GM04503 (cell line): Measurements from ENCODE around the gene PNPLA6.
"Not testable (repeated sequence)": the region's sequence is repeated elsewhere in the genome, so short reads cannot be mapped to it uniquely, and the experiment has no call there.

Experiments used
- DNase-seq: peaks from one replicate; pipeline ENCODE4 v3.0.0-alpha.2; 2012; ENCODE audit warnings: low read depth

PNPLA6 gene

DNA sequence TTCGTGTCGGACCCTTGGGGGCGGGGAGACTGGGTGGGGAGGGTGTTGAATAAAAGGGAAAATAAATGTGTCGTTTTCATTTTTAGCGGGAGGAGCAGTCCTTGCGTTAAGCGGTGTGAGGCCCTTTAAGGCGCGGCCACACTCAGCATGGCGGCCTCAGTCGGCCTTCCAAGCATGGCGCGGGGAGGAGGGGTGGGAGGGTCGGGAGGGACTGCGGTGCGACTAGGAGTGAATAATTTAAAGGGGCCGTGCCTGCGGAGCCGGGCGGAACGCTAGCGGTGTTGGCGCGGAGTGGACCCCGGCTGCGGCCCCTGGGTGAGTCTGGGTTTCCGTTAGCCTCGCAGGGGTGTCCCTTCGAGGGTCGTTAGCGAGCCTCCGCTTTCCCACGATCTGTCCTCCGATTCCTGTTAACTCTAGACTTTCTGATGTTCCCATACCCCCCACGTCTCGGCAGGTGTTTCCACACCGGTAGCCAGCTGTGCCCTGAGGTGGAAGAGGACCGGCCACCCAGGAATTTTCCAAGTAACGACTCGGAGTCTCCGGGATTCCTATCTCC, 1.5 kb upstream of the PNPLA6 start:
- no peak for DNase-seq

DNA sequence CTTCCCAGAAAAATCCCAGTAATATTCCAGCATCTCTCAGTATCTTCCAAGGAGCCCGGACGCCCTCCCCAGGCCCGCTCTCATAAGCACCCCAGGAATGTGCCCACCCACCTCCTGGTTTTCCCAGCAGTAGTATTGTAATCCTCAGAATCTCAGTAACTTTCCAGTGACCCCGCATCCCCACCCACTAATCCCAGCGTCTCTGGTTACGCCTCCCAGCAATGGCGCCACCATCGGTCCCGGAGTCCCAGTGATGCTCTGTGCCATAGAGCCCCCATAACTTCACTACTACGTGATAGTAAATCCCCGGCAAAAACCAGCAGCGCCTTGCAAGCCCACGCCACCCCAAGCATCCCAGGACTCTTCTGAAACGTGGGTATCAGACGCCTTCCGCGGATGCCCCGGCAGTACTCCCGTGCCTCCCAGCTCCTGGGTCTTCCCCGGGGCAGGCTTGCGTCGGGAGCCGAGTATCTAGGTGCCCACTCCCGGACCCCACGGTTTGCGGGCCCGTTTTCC, 928 bp upstream of the PNPLA6 start:
- DNase-seq, result peak; percentile 54

DNA sequence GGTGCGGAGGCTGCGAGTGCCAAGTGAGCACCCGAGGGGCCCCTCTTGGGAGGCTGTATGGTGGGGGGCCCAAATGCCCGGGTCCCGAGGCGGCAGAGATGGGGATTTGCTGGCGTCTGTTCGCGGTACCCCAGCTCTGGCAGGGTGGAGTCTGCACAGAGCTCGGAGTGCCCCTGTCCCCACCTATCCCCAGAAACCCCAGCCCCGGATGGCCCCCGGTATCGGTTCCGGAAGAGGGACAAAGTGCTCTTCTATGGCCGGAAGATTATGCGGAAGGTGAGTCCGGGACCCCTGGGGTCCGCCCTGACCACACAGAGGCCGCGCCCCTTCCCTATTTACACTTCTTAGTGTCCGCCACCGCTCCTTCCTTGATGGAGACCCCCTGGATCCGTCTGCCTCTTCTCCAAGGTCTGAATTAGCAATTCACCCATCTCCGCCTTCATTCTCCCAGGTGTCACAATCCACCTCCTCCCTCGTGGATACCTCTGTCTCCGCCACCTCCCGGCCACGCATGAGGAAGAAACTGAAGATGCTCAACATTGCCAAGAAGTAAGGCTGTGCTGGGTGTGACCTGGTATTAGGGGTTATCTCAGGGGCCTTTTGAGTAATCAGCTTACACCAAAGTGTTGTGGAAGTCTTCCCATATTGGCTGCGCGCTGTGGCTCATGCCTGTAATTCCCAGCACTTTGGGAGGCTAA, 630 bp downstream of the PNPLA6 start:
- no peak for DNase-seq

DNA sequence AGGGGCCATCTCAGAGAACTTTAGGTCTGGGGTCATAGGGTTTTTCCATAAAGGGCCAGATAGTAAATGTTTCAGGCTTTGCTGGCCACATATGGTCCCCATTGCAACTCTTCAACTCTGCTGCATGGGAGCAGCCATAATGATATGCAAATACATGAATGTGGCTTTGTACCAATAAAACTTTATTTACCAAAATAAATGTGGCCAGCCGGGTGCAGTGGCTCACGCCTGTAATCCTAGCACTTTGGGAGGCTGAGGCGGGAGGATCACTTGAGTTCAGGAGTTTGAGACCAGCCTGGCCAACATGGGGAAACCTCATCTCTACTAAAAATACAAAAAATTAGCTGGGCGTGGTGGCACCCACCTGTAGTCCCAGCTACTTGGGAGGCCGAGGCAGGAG, 3.5 kb downstream of the PNPLA6 start:
- not testable (repeated sequence) for DNase-seq

DNA sequence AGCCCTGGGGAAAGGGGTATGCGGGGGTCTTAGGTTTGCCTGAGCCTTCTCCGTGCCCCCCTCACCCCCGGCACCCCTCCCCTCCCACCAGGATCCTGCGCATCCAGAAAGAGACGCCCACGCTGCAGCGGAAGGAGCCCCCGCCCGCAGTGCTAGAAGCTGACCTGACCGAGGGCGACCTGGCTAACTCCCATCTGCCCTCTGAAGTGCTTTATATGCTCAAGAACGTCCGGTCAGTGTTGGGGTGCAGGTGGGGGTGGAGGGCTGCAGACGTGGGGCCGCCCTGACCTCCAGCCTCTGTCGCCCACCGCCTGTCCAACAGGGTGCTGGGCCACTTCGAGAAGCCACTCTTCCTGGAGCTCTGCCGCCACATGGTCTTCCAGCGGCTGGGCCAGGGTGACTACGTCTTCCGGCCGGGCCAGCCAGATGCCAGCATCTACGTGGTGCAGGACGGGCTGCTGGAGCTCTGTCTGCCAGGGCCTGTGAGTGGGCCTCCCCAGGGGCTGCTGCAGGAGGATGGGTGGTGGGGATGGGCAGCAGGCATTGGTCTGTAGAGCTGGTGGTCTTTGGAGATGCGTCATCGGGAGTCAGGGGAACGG, 4.4 kb downstream of the PNPLA6 start:
- no peak for DNase-seq

DNA sequence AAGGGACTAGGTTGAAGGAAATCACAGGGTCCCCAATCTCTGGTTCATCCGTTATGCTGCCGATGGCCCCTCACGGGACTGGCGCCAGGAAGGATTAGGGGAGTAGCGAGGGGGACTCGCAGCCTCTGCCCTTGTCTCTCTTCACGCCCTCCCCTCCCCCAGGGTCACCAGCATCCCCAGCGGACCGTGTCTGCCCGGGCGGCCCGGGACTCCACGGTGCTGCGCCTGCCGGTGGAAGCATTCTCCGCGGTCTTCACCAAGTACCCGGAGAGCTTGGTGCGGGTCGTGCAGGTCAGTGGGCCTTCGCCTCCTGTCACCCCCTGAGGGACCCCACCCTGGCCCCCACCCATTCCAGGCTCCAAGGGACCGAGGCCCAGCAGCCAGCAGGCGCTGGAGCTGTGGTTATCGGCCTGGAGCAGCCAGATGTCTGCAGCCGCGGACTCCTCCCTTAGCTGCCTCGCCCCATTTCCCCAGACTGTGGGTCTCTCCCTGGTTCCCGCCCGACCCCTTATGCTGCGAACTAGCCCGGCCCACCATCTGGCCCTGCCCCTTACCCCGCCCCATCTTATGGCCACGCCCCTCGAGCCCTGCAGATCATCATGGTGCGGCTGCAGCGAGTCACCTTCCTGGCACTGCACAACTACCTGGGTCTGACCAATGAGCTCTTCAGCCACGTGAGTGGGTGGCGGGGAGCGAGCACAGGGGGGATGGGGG, 5.4 kb downstream of the PNPLA6 start:
- DNase-seq, result no peak

DNA sequence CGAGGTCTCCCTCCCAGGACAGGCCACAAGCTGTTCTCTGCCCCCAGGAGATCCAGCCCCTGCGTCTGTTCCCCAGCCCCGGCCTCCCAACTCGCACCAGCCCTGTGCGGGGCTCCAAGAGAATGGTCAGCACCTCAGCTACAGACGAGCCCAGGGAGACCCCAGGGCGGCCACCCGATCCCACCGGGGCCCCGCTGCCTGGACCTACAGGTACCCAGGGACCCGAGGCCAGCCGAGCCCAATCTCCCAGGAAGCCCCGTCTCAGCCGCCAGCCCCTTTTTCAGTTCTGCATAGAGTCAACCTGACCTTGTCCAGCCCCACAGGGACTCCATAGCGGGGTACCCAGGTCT, 5.9 kb downstream of the PNPLA6 start:
- no peak for DNase-seq

DNA sequence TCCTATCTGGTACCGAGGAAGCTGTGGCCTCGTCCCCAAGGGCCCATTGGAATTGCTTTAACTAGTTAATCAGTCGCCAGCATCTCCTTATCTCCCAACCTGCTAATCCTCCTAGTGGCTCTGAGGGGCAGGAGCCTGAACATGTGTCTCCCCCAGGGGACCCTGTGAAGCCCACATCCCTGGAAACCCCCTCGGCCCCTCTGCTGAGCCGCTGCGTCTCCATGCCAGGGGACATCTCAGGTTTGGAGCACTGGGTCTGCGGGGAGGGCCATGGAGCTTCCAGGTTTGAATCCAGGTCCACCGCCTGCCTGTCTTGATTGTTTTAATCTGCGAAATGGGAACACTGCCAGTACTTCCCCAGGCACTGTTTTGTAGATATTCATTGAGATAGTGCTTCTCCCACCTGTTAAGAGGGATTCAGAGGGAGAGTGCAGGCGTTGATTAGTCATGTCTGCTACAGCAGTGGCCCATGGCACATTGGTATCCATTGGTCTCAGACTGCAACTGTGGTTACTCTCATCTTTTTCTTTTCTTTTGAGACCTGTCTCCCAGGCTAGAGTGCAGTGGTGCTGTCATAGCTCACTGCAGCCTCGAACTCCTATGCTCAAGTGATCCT, 6.4 kb downstream of the PNPLA6 start:
- no peak for DNase-seq

DNA sequence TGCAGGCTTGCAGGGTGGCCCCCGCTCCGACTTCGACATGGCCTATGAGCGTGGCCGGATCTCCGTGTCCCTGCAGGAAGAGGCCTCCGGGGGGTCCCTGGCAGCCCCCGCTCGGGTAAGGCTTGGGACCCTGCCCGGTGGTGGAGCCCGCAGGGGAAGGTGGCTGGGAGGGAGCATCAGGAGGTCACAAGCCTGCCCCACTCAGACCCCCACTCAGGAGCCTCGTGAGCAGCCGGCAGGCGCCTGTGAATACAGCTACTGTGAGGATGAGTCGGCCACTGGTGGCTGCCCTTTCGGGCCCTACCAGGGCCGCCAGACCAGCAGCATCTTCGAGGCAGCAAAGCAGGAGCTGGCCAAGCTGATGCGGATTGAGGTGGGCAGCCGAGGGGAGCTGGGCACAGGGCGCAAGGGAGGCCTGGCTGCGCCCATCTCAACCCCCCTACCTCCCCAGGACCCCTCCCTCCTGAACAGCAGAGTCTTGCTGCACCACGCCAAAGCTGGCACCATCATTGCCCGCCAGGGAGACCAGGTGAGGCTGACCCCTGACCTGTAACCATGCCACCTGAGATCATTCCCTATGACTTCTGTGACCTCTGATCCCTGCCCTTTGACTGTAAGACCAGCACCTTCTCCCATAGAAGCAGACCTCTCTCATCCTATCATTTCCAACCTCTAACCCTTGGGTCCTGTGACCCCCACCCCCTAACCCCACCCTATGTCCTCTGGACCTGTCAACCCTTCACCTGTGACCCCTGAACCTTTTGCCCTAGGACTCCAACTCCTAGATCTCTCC, 7.2 kb downstream of the PNPLA6 start:
- no peak for DNase-seq

DNA sequence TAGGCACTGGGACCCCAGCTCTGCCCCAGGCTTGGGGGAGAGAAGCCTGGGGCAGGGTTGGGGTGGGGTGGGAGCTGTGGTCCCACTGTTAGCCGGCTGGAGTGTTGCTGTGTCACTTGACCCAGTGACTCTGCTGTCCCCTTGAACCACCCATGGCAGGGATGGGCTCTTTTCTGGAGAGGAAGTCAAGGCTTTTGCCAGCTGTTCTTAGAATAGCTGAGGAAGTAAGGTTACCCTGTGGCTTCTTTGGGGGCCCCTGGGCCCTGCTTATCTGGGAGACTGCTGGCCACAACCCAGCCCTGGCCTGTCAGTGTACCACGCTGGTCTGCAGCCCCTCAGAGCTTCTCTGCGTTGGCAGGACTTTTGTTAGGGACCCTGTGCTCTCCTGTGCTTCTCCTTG, 9.1 kb downstream of the PNPLA6 start:
- no peak for DNase-seq

DNA sequence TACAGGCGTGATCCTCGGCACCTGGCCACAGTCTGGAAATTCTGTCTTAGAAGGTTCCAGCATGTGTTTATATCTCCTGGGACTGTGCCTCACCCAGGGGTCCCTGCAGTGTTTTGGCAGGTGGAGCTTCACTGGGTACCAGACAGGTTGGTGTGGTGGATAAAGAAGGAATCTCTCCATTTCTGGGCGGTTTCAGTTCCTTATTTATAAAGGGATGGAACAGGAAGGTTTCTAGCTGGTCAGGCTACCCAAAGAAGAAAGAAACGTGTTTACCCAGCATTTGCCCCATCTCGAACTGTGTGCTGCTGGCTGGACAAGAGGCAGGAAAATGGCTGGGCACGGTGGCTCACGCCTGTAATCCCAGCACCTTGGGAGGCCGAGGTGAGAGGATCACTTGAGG, 9.8 kb downstream of the PNPLA6 start:
- DNase-seq, result no peak

DNA sequence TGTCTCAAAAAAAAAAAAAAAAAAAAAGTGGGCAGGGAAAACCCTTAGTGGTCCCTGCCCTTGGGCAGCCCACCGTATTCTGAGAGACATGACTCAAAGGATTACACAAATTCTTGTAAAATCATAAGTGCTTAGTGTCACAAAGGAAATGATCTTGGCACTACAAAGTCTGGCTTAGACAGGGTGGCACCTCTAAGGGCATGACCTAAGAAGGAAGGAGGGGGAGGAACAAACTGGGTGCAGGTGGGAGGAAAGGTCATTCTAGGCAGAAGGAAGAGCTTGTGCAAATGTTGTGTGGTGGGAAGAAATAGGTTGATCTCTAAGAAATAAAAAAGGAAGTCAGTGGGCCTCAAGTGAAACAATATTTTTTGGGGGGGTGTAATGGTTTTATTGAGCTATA, 10.4 kb downstream of the PNPLA6 start:
- DNase-seq, result no peak

DNA sequence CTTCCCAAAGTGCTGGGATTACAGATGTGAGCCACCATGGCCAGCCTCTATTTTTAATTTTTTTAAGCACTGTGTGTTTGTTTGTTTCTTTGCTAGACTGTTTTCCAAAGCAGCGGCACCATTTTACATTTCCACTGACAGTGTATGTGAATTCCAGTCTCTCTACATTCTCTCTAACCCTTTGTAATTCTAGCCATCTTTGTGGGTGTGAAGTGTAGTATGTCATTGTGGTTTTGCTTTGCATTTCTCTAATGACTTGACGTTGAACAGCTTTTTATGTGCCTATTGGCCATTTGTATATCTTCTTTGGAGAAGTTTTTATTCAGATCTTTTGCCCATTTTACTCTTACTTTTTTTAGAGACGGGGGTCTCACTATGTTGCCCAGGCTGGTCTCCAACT, 11.6 kb downstream of the PNPLA6 start:
- DNase-seq, result no peak

DNA sequence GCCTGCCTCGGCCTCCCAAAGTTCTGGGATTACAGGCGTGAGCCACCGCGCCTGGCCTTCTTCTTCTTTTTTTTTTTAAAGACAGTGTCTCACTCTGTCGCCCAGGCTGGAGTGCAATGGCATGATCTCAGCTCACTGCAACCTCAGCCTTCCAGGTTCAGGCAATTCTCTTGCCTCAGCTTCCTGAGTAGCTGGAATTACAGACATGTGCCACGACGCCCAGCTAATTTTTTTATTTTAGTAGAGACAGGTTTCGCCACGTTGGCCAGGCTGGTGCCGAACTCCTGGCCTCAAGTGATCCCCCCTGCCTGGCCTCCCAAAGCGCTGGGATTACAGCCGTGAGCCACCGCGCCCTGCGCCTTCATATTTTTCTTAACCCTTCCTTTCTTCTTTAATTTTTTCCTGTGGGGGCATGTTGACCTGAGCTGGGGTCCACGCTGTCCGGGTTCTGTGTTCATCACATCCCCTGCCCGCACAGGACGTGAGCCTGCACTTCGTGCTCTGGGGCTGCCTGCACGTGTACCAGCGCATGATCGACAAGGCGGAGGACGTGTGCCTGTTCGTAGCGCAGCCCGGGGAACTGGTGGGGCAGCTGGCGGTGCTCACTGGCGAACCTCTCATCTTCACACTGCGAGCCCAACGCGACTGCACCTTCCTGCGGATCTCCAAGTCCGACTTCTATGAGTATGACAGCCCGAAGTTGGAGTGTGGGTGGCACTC, 14.1 kb downstream of the PNPLA6 start:
- no peak for DNase-seq

DNA sequence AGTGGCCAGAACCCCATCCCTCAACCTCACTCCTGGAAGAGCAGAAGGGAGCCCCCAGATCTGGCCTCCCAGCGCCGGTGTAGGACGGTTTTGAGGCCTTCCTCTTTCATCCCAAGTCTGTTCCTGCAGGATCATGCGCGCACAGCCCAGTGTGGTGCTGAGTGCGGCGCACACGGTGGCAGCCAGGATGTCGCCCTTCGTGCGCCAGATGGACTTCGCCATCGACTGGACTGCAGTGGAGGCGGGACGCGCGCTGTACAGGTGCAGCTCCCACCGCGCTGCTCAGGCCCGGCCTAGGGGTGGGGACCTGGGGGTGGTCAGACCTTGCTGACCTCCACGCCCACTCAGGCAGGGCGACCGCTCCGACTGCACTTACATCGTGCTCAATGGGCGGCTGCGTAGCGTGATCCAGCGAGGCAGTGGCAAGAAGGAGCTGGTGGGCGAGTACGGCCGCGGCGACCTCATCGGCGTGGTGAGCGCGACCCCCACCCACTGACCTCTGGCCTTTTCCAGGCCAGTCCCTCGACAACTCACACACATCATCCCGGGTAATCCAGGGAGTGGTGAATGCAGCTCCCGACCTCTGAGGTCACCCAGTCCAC, 14.8 kb downstream of the PNPLA6 start:
- no peak for DNase-seq

DNA sequence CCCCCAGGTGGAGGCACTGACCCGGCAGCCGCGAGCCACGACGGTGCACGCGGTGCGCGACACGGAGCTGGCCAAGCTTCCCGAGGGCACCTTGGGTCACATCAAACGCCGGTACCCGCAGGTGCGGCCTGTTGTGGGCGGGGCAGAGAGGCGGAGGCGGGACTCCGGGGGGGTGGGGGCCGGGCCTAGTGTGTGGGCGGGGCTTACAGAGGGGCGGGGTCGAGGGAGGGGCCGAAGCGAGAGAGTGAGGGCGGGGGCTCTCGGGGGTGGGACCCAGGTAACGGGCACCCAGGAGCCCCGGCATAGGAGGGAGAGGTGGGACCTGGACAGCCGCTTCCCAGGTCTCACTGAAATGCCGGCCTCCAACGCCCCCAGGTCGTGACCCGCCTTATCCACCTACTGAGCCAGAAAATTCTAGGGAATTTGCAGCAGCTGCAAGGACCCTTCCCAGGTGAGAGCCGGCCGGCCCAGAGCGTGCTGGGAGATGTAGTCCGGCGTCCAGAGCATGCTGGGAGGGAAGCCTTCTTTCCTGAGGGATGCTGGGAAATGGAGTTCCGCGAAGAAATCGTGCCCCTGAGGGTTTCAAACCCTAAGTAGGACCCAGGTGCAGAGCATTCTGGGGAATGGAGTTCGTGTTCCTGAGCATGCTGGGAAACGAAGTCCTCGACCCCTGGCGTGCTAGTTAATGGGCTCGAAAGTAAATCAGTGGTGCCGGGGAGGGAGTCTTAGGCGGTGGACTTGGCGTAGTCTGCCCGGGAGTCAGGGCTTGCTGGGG, 15.7 kb downstream of the PNPLA6 start:
- DNase-seq, result no peak

DNA sequence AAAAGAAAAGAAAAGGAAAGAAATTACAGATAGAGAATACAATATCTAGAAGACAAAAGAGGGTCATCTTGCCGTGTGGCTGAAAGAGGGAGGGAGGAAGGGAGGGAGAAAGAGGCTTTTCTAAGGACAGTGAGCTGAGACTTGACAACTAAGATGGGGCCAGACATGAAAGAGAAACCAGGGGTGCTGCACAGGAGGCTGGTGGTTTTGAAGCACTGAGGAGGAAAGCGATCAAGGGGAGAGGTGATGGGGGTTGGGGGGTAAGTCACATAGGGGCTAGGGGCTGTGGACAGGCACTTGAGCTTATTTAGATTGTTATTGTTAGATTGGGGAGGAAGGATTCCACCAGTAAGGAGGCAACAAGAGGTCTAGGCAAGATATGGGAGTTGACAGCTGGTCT, 17.3 kb downstream of the PNPLA6 start:
- DNase-seq, result no peak

DNA sequence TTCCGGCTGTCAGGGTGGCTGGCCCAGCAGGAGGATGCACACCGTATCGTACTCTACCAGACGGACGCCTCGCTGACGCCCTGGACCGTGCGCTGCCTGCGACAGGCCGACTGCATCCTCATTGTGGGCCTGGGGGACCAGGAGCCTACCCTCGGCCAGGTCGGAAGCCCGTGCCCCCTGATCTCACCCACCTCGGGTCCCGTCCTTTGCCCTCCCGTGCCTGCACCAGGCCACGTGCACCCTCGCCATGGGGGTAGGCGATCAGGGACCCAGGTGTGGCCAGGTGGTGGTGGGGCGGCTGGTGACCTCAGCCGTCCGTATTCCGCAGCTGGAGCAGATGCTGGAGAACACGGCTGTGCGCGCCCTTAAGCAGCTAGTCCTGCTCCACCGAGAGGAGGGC, 19.0 kb downstream of the PNPLA6 start:
- no peak for DNase-seq

DNA sequence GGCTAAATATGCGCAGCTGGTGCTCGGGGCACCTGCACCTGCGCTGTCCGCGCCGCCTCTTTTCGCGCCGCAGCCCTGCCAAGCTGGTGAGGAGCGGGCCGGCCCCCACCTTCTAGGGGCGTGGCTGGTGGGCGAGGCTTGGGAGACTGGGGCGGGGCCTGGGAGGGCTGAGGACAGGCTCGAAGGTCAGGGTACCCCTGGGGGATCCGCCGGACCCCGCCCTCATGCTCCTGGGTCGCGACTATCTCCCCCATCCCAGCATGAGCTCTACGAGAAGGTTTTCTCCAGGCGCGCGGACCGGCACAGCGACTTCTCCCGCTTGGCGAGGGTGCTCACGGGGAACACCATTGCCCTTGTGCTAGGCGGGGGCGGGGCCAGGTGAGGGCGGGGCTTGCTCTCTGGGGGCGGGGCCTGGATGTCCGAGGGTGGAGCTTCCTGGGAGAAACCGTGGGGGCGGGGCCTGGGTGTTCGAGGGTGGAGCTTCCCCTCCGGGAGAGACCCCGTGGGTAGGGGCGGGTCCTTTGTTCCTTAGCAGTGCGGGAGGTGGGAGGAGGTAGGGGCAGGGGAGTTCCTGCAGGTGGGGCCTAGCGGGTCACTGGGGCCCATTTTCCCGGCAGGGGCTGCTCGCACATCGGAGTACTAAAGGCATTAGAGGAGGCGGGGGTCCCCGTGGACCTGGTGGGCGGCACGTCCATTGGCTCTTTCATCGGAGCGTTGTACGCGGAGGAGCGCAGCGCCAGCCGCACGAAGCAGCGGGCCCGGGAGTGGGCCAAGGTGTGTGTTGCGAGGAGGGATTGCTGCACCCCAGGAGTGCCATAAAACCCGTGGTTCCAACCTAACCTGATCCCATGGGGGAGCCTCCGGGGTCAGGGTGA, 19.7 kb downstream of the PNPLA6 start:
- no peak for DNase-seq
